Gastroesophageal sphincter (tissue), 4 donors: ENCODE measurements around the gene ARHGAP20. TPM values are rescaled to one million over a fixed set of nuclear protein-coding genes. Genes with fewer than 3 reads are reported as not detected.

ENCODE experiments used
- ATAC-seq: fragments of 150-250 bp; one replicate; pipeline ENCODE4 v1.9.1; 2016; ENCODE audit warnings: mild to moderate bottlenecking, moderate library complexity
- H3K27ac ChIP-seq, 4 donors: fragments of 200-600 bp; sonication (generic) in 3 of 4; 1 replicate in 3 of 4; 2 replicates in 1 of 4; pipeline ENCODE4 v1.5.1; 2016 to 2019
- H3K27me3 ChIP-seq: fragments of 200-600 bp; sonication (generic); one replicate; pipeline ENCODE4 v1.5.1; 2019
- H3K36me3 ChIP-seq, 2 donors: fragments of 200-600 bp; sonication (generic); one replicate each; pipeline ENCODE4 v1.5.1; 2019; ENCODE audit warnings: control low read depth in 1 of 2
- H3K4me1 ChIP-seq, 3 donors: fragments of 200-600 bp; sonication (generic); 1 replicate in 2 of 3; 2 replicates in 1 of 3; pipeline ENCODE4 v1.5.1; 2016 to 2019; ENCODE audit warnings: control low read depth in 2 of 3
- H3K4me3 ChIP-seq, 2 donors: fragments of 200-600 bp; sonication (generic); one replicate each; pipeline ENCODE4 v1.5.1; 2019; ENCODE audit warnings: mild to moderate bottlenecking in 1 of 2, moderate library complexity in 1 of 2
- H3K9me3 ChIP-seq, 3 donors: fragments of 200-600 bp; sonication (generic); one replicate each; pipeline ENCODE4 v1.5.1; 2017 to 2019; ENCODE audit warnings: control low read depth in 2 of 3
- CTCF ChIP-seq, 4 experiments: fragments of 200-600 bp in 2 of 4; fragments of 450-650 bp in 2 of 4; sonication (generic) in 1 of 4; IDR thresholded peaks; one replicate each; pipeline ENCODE4 v1.5.1; 2017 to 2019; ENCODE audit warnings: antibody characterized with exemption in 4 of 4, mild to moderate bottlenecking in 2 of 4, moderate library complexity in 2 of 4
- EP300 ChIP-seq: sonication (generic); formaldehyde crosslinking; IDR thresholded peaks from one replicate; pipeline ENCODE4 v1.6.1; 2017; ENCODE audit warnings: antibody characterized with exemption, mild to moderate bottlenecking
- POLR2A ChIP-seq, 2 donors: fragments of 450-650 bp; IDR thresholded peaks; one replicate each; pipeline ENCODE4 v1.6.1; 2017; ENCODE audit warnings: antibody characterized with exemption in 2 of 2, mild to moderate bottlenecking in 2 of 2, moderate library complexity in 1 of 2
- POLR2AphosphoS5 ChIP-seq: sonication (generic); formaldehyde crosslinking; IDR thresholded peaks from one replicate; pipeline ENCODE4 v1.6.1; 2017; ENCODE audit warnings: antibody characterized with exemption
- WGBS, 2 donors: methylation state at CpG; one replicate each; pipeline ENCODE4 v1.1.5; 2018; ENCODE audit warnings: low coverage in 1 of 2; 5-methylcytosine and 5-hydroxymethylcytosine counted together
- total RNA-seq, 4 donors: library from RNA; depleted of rRNA; stranded (reverse); fragments of >200 nt; gene quantifications; one replicate each; pipeline ENCODE4 v1.1.0, GENCODE V29; 2016

ARHGAP20 gene
- total RNA-seq, 4 donors from 2014 or later: 5.3 to 34.6 (median 7.0) TPM

DNA sequence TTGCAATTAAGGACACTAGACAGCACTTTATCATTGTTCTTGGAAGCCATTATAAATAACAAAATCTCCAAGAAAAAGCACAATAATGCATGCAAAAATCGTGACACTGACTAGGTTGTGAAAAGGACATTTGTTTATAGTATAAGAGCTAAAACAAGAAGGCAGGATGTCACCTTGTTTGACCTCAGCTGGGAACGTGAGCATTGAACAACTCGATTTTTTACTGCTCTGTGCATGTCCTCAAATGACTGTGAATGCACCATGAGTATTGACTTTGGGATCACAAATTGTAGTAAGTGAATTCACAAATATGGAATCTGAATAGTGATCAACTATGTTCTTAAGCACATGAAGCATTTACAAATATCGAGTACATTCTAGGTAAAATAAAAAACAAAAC lies 35.3 kb upstream of the ARHGAP20 start:
- WGBS, 2 donors: 39 to 42% methylated on average over 4 of the region's 4 CpGs
- H3K27ac ChIP-seq: no peak overlapping the region
- ATAC-seq: no peak
- H3K36me3 ChIP-seq: no peaks in the 10 kb centered on the region
- H3K4me3 ChIP-seq: no peak overlapping the region
- H3K27me3 ChIP-seq: no peaks in the 10 kb centered on the region
- no peak for TF ChIP-seq POLR2A (IDR thresholded peaks at IDR 0.05)
- TF ChIP-seq CTCF (IDR thresholded peaks at IDR 0.05): no peak
- TF ChIP-seq POLR2AphosphoS5: no peak
- TF ChIP-seq EP300: no peak
- peaks cover 0 to 3% (median 0%) of the 10 kb centered on the region in 3 donors for H3K9me3 ChIP-seq
- H3K4me1 ChIP-seq: no peaks in the 10 kb centered on the region

- H3K4me1 ChIP-seq: no peaks in the 10 kb centered on the region
- no peaks in the 10 kb centered on the region for H3K36me3 ChIP-seq
- TF ChIP-seq POLR2A (IDR thresholded peaks at IDR 0.05) (no peak), CTCF (IDR thresholded peaks at IDR 0.05) (no peak), EP300 (no peak), POLR2AphosphoS5 (no peak)
- ATAC-seq: no peak
- 100% methylated on average over 1 of the region's 1 CpG; no CpG with 5 or more reads in 1 of the 2 donors for WGBS, 2 donors
- H3K27ac ChIP-seq: no peak overlapping the region
- no peaks in the 10 kb centered on the region for H3K27me3 ChIP-seq
- H3K4me3 ChIP-seq: no peak overlapping the region
- H3K9me3 ChIP-seq: no peaks in the 10 kb centered on the region
Measured at GRCh38 chr11:110738641-110739040, 26.4 kb upstream of the ARHGAP20 start.

GRCh38 chr11:110737593-110737992 lies 25.4 kb upstream of the ARHGAP20 start:
- Histone ChIP-seq H3K36me3 (no peaks in the 10 kb centered on the region), H3K4me1 (no peaks in the 10 kb centered on the region), H3K9me3 (no peaks in the 10 kb centered on the region), H3K4me3 (no peak overlapping the region), H3K27me3 (no peaks in the 10 kb centered on the region), H3K27ac (no peak overlapping the region)
- no peak for ATAC-seq
- TF ChIP-seq EP300: no peak
- no peak for TF ChIP-seq CTCF (IDR thresholded peaks at IDR 0.05)
- TF ChIP-seq POLR2AphosphoS5: no peak
- no peak for TF ChIP-seq POLR2A (IDR thresholded peaks at IDR 0.05)
- 83 to 100% methylated on average over 1 to 2 of the region's 2 CpGs for WGBS, 2 donors

DNA sequence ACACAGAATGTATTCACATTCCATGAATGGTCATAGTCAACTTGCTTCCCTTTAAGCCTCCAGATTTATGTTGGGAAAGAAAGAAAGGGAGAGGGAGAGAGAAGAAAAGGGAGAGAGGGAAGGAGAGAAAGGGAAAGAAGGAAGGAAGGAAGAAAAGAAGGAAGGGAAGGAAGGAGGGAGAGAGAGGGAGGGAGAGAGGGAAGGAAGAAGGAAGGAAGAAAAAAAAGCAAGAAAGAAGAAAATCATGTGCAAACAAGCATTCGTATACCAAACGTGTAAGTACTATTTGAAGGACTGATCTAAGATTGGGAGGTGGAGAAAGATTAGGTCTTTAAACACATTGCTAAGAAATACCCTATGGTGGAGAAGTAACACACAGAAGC lies 23.9 kb upstream of the ARHGAP20 start:
- no peaks in the 10 kb centered on the region for H3K4me1 ChIP-seq
- H3K27me3 ChIP-seq: no peaks in the 10 kb centered on the region
- H3K9me3 ChIP-seq: no peaks in the 10 kb centered on the region
- no peak overlapping the region for H3K27ac ChIP-seq
- TF ChIP-seq POLR2AphosphoS5 (no peak), POLR2A (IDR thresholded peaks at IDR 0.05) (no peak), EP300 (no peak), CTCF (IDR thresholded peaks at IDR 0.05) (no peak)
- H3K36me3 ChIP-seq: no peaks in the 10 kb centered on the region
- no peak for ATAC-seq
- no peak overlapping the region for H3K4me3 ChIP-seq
- 77 to 91% methylated on average over 2 of the region's 2 CpGs for WGBS, 2 donors

GRCh38 chr11:110735455-110736170 lies 23.4 kb upstream of the ARHGAP20 start:
- H3K9me3 ChIP-seq: no peaks in the 10 kb centered on the region
- ATAC-seq: no peak
- TF ChIP-seq POLR2AphosphoS5 (no peak), CTCF (IDR thresholded peaks at IDR 0.05) (no peak), EP300 (no peak)
- no peaks in the 10 kb centered on the region for H3K27me3 ChIP-seq
- H3K36me3 ChIP-seq: no peaks in the 10 kb centered on the region
- H3K4me1 ChIP-seq: no peaks in the 10 kb centered on the region
- H3K27ac ChIP-seq: no peak overlapping the region
- H3K4me3 ChIP-seq: no peak overlapping the region
